ENCODE data around the gene AZIN2.

DNA sequence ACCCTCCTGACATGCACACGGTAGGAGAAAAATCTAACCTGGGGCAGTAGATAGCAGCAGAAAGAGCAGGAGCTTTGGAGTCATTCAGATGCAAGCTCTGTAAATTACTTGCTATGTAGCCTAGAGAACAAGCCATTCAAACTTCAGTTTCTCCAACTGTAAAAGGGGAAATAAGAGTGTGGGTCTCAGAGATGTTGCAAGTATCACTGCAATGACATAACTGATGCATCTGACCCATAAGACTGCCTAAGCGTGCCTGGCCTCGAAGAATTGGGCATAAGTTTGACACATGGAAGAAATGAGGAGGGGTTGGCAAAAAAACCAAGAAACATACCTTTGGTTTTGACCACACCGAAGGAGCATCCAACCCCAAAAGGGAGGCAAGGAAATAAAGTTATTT lies 49.4 kb upstream of the AZIN2 start:
- TF ChIP-seq CTCF (IDR thresholded peaks at IDR 0.05; ENCODE audit: borderline replicate concordance, extremely low read depth, low read length, poor library complexity, severe bottlenecking) (no peak), EZH2 (IDR thresholded peaks at IDR 0.05; ENCODE audit: borderline replicate concordance, low read depth, low read length, severe bottlenecking) (no peak)
